Measurements from ENCODE around the gene RASA1. TPM values are rescaled to one million over a fixed set of nuclear protein-coding genes. Genes with fewer than 3 reads are reported as not detected.

RASA1 gene
- total and polyA plus RNA-seq, 2 donors from 2014 or later: 9.9 to 25.5 TPM

- FAIRE-seq: no peak
- Histone ChIP-seq H3K4me3 (ENCODE audit: low read length in 3 of 3) (no peak overlapping the region), H3K27ac (ENCODE audit: low read depth in 2 of 2, low read length in 2 of 2) (no peak overlapping the region), H3K9ac (ENCODE audit: low read length in 3 of 3) (no peak overlapping the region), H3K36me3 (ENCODE audit: control insufficient read depth in 2 of 3, insufficient read depth in 3 of 3, low read length in 3 of 3) (no peaks in the 10 kb centered on the region), H3K9me3 (ENCODE audit: control insufficient read depth in 2 of 3, insufficient read depth in 1 of 3, low read length in 3 of 3) (no peaks in the 10 kb centered on the region), H3K4me1 (ENCODE audit: control insufficient read depth in 2 of 3, insufficient read depth in 2 of 3, low read depth in 1 of 3, low read length in 3 of 3) (peaks cover 0 to 3% (median 0%) of the 10 kb centered on the region in 3 donors), H3K27me3 (ENCODE audit: control insufficient read depth, insufficient read depth, low read length) (no peaks in the 10 kb centered on the region)
- intact Hi-C loops (cut with DNase I): no loop called here
- TF ChIP-seq CTCF (IDR thresholded peaks at IDR 0.05; ENCODE audit: borderline replicate concordance, extremely low read depth, insufficient read depth): no peak
- no peak for DNase-seq
Observed at GRCh38 chr5:87307796-87308423, 40.2 kb downstream of the RASA1 start.

- Histone ChIP-seq H3K36me3 (ENCODE audit: control insufficient read depth in 2 of 3, insufficient read depth in 3 of 3, low read length in 3 of 3) (no peaks in the 10 kb centered on the region), H3K27ac (ENCODE audit: low read depth in 2 of 2, low read length in 2 of 2) (no peak overlapping the region), H3K4me3 (ENCODE audit: low read length in 3 of 3) (no peak overlapping the region), H3K4me1 (ENCODE audit: control insufficient read depth in 2 of 3, insufficient read depth in 2 of 3, low read depth in 1 of 3, low read length in 3 of 3) (peaks cover 0 to 3% (median 0%) of the 10 kb centered on the region in 3 donors), H3K9ac (ENCODE audit: low read length in 3 of 3) (no peak overlapping the region), H3K27me3 (ENCODE audit: control insufficient read depth, insufficient read depth, low read length) (no peaks in the 10 kb centered on the region), H3K9me3 (ENCODE audit: control insufficient read depth in 2 of 3, insufficient read depth in 1 of 3, low read length in 3 of 3) (no peaks in the 10 kb centered on the region)
- intact Hi-C loops (cut with DNase I): no loop called here
- no peak for TF ChIP-seq CTCF (IDR thresholded peaks at IDR 0.05; ENCODE audit: borderline replicate concordance, extremely low read depth, insufficient read depth)
- DNase-seq (no peak), FAIRE-seq (no peak)
Observed at GRCh38 chr5:87311405-87312279, 44.0 kb downstream of the RASA1 start.

- Histone ChIP-seq H3K27me3 (ENCODE audit: control insufficient read depth, insufficient read depth, low read length) (no peaks in the 10 kb centered on the region), H3K9me3 (ENCODE audit: control insufficient read depth in 2 of 3, insufficient read depth in 1 of 3, low read length in 3 of 3) (no peaks in the 10 kb centered on the region), H3K4me3 (ENCODE audit: low read length in 3 of 3) (no peak overlapping the region), H3K36me3 (ENCODE audit: control insufficient read depth in 2 of 3, insufficient read depth in 3 of 3, low read length in 3 of 3) (no peaks in the 10 kb centered on the region), H3K4me1 (ENCODE audit: control insufficient read depth in 2 of 3, insufficient read depth in 2 of 3, low read depth in 1 of 3, low read length in 3 of 3) (peaks cover 0 to 3% (median 0%) of the 10 kb centered on the region in 3 donors), H3K9ac (ENCODE audit: low read length in 3 of 3) (no peak overlapping the region), H3K27ac (ENCODE audit: low read depth in 2 of 2, low read length in 2 of 2) (no peak overlapping the region)
- no peak for FAIRE-seq
- intact Hi-C loops (cut with DNase I): no loop called here
- no peak for TF ChIP-seq CTCF (IDR thresholded peaks at IDR 0.05; ENCODE audit: borderline replicate concordance, extremely low read depth, insufficient read depth)
- DNase-seq: no peak
Observed at GRCh38 chr5:87313216-87313615, 45.5 kb downstream of the RASA1 start.
